GM04503 (cell line): ENCODE measurements around the gene DUSP22.

Experiments
- DNase-seq: peaks from one replicate; pipeline ENCODE4 v3.0.0-alpha.2; 2012; ENCODE audit warnings: low read depth

DUSP22 gene

GRCh38 chr6:309947-310346 is 17.7 kb downstream of the DUSP22 start:
- no peak for DNase-seq

GRCh38 chr6:310671-311070 is 18.4 kb downstream of the DUSP22 start:
- DNase-seq: no peak

GRCh38 chr6:311679-312220 is 19.5 kb downstream of the DUSP22 start:
- DNase-seq: no peak

- DNase-seq: no peak
Measured at GRCh38 chr6:313087-313486, 20.8 kb downstream of the DUSP22 start.

- DNase-seq: no peak
Measured at GRCh38 chr6:313917-314316, 21.6 kb downstream of the DUSP22 start.

- no peak for DNase-seq
Measured at GRCh38 chr6:314377-314776, 22.1 kb downstream of the DUSP22 start.

- DNase-seq: no peak
Measured at GRCh38 chr6:315226-315625, 22.9 kb downstream of the DUSP22 start.

GRCh38 chr6:315921-316752 is 23.9 kb downstream of the DUSP22 start:
- no peak for DNase-seq

GRCh38 chr6:316753-317038 is 24.4 kb downstream of the DUSP22 start:
- DNase-seq: no peak

GRCh38 chr6:317060-317447 is 24.8 kb downstream of the DUSP22 start:
- DNase-seq: no peak

- DNase-seq: no peak
Measured at GRCh38 chr6:317448-318144, 25.3 kb downstream of the DUSP22 start.

- DNase-seq: no peak
Measured at GRCh38 chr6:318243-318890, 26.1 kb downstream of the DUSP22 start.

GRCh38 chr6:319177-320131 is 27.2 kb downstream of the DUSP22 start:
- DNase-seq: no peak

- DNase-seq: no peak
Measured at GRCh38 chr6:320351-321157, 28.3 kb downstream of the DUSP22 start.

- no peak for DNase-seq
Measured at GRCh38 chr6:321158-321438, 28.8 kb downstream of the DUSP22 start.

GRCh38 chr6:321536-322258 is 29.4 kb downstream of the DUSP22 start:
- DNase-seq: no peak

- no peak for DNase-seq
Measured at GRCh38 chr6:322259-322930, 30.1 kb downstream of the DUSP22 start.

- DNase-seq: no peak
Measured at GRCh38 chr6:322940-323729, 30.8 kb downstream of the DUSP22 start.

- no peak for DNase-seq
Measured at GRCh38 chr6:323730-324088, 31.4 kb downstream of the DUSP22 start.
